Measurements from ENCODE around the gene PLK1.

DNA sequence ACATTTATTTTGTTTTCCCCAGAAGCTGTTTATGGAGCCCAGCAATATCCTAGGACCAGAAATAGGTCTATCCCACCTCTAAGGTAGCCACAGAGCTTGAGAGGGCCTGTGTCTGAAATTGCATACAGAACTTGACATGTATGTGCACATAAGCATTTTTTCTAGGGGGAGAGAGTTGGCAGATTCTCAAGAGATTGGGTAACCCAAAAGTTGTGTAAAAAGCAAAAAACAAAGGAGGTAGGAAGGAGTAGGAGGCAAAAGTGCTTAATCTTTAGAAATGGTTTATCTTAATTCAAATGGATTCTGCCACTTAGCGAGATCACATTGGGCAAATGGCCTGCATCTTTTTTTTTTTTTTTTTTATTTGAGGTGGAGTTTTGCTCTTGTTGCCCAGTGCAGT is 3.5 kb downstream of the PLK1 start:
- TF ChIP-seq POLR2A (IDR thresholded peaks at IDR 0.05; ENCODE audit: low read depth, low read length) = no peak
- TF ChIP-seq TAF1 (IDR thresholded peaks at IDR 0.05; ENCODE audit: low read depth, low read length) = no peak
